Fibroblast of villous mesenchyme (primary cell): ENCODE measurements around the gene MPG. TPM values are rescaled to one million over a fixed set of nuclear protein-coding genes. Genes with fewer than 3 reads are reported as not detected.
"Not testable (repeated sequence)": the region's sequence is repeated elsewhere in the genome, so short reads cannot be mapped to it uniquely, and the experiment has no call there.

Source experiments
- DNase-seq: peaks from one replicate; pipeline ENCODE4 v3.0.0-alpha.2; 2010; ENCODE audit warnings: low read depth
- H3K4me3 ChIP-seq: 2 replicates; pipeline ENCODE4 v1.5.1; 2011; ENCODE audit warnings: low read depth, mild to moderate bottlenecking, low read length
- CTCF ChIP-seq: IDR thresholded peaks from 2 replicates; pipeline ENCODE4 v1.5.1; 2012; ENCODE audit warnings: low read depth, mild to moderate bottlenecking, low read length; ENCODE audit not compliant: insufficient read depth
- total RNA-seq: library from RNA; depleted of rRNA; stranded (reverse); fragments of >200 nt; gene quantifications from 2 replicates; pipeline ENCODE4 v1.2.3, GENCODE V29; 2012

The MPG gene
- total RNA-seq, 1 donor = 161 TPM

GRCh38 chr16:119835-120491, 41.9 kb downstream of the MPG start:
- no peak for TF ChIP-seq CTCF
- H3K4me3 ChIP-seq = no peak overlapping the region
- no peak for DNase-seq

DNA sequence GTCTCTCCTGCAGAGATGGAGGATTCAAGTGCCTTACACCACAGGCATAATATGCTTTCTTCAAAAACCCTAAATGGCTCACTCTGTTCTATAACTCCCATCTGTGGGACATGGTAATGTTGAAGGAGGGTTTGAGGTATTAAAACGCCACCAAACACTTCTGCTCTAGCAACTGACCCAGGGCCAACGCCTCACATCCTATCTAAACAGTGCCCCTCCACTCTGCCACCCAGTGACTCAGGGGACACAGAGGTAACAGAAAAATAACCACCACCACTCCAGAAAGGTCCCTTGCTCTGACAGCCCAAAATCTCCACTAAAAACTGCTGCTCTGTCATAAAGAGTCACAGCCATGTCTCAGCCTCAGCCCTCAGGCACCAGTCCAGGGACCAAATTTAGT, 42.7 kb downstream of the MPG start:
- no peak for TF ChIP-seq CTCF
- no peak for DNase-seq
- H3K4me3 ChIP-seq = no peak overlapping the region

- H3K4me3 ChIP-seq = no peak overlapping the region
- no peak for DNase-seq
- no peak for TF ChIP-seq CTCF
These were observed 44.3 kb downstream of the MPG start for GRCh38 chr16:122361-122760.

DNA sequence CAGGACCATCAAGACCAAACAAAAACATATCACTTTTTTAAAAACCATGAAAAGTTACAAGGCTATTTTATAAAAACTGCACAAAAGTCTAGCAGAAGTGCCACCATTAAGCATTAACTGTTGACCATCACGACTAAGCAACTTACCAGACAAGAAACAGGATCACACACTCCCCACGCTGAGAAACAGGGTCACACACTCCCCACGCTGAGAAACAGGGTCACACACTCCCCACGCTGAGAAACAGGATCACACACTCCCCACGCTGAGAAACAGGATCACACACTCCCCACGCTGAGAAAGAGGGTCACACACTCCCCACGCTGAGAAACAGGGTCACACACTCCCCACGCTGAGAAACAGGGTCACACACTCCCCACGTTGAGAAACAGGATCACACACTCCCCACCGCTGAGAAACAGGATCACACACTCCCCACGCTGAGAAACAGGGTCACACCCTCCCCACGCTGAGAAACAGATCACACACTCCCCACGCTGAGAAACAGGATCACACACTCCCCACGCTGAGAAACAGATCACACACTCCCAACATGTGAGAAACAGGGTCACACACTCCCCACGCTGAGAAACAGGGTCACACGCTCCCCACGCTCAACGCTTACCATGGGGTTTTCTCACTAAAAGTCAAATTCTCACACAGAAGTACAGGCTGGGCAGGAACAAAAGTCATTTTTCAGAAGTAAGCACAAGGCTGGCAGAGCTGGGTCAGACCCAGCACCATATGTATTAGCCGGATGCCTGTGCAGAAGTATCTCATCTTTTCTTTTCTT, 45.7 kb downstream of the MPG start:
- not testable (repeated sequence) for DNase-seq, H3K4me3 ChIP-seq

DNA sequence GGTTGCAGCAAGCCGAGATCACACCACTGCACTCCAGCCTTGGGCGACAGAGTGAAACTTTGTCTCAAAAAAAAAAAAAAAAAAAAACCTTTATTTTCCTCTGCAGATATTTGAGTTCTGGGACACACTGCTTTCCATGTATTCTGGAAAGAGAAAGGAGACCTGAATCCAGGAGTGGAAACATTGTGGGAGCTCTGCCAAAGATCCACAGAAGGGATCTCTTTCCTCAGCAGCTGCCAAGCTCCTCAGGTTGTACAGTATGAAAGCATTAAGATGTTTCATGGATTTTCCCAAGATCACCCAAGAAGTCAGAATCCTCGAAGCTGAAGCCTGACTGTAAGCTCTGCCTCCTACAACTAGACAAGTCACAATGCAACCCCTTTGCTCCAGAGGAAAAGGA, 47.0 kb downstream of the MPG start:
- DNase-seq = no peak
- H3K4me3 ChIP-seq = no peak overlapping the region
- TF ChIP-seq CTCF = no peak

GRCh38 chr16:129075-129474, 51.0 kb downstream of the MPG start:
- TF ChIP-seq CTCF = no peak
- H3K4me3 ChIP-seq = no peak overlapping the region
- no peak for DNase-seq

DNA sequence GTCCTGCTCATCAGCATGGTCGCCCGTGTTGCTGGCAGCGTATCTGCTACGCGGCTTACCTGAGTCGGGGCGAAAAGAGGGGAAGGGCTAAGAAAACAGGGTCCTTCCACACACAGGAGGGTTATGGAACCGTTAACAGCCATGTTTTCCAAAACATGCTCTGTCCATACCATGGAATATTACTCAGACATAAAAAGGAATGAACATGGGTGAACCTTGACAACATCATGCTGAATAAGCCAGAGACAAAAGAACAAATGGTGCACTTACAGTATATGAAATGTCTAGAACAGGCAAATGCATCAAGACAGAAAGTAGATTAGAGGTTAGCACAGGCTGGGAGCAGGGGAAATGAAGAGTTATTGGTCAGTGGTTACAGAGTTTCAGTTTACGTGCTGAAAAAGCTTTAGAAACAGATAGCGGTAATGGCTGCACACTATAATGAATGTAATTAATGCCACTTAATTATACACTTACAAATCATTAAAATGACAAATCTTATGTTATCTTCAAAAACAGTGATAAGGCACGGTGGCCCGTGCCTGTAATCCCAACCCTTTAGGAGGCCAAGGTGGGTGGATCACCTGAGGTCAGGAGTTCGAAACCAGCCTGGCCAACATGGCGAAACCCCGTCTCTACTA, 52.6 kb downstream of the MPG start:
- H3K4me3 ChIP-seq = no peak overlapping the region
- no peak for DNase-seq
- no peak for TF ChIP-seq CTCF
